ENCODE measurements around the gene L3MBTL2. TPM values are rescaled to one million over a fixed set of nuclear protein-coding genes. Genes with fewer than 3 reads are reported as not detected.

L3MBTL2 gene
- total RNA-seq, 2 donors from 2014 or later: 24.3 to 26.5 TPM

DNA sequence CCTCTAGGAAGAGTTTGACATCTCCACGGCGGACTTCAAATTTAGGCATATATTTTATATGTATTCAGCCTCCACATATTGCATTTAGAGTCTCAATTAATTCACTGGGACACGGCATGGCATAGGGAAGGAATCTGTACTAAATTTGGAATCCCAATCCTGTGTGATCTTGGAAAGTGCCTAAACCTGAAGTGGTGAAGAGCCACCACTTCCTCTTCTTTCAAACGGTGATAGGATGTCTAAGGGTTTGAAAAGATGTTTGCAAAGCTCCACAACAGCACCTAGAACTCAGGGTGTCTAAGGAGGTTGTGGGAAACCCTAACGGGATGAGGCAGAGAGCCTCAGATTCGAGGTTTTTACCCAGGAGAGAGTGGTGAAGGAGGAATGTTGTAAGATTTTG is 1.0 kb upstream of the L3MBTL2 start:
- Mint-ChIP-seq H3K9me3 (no peaks in the 10 kb centered on the region), H3K4me1 (peaks cover 6% of the 10 kb centered on the region), H3K27me3 (ENCODE audit: insufficient read depth) (peaks cover 34% of the 10 kb centered on the region), H3K36me3 (ENCODE audit: low read depth) (peaks cover 5% of the 10 kb centered on the region), H3K27ac (no peak overlapping the region), H3K4me3 (no peak overlapping the region)
- peaks cover 18% of the 10 kb centered on the region for H3K27me3 ChIP-seq (ENCODE audit: control insufficient read depth, insufficient read depth, low read length, poor library complexity, severe bottlenecking)
- H3K4me3 ChIP-seq (ENCODE audit: low read length): no peak overlapping the region
- 69 to 86% methylated on average over 1 to 4 of the region's 6 CpGs for WGBS, 2 experiments (ENCODE audit: insufficient coverage in 1 of 2, insufficient read length in 1 of 2)
- no peak overlapping the region for H3K9ac ChIP-seq (ENCODE audit: extremely low read depth, low read length, poor library complexity, severe bottlenecking)
- TF ChIP-seq, protein P1, sequence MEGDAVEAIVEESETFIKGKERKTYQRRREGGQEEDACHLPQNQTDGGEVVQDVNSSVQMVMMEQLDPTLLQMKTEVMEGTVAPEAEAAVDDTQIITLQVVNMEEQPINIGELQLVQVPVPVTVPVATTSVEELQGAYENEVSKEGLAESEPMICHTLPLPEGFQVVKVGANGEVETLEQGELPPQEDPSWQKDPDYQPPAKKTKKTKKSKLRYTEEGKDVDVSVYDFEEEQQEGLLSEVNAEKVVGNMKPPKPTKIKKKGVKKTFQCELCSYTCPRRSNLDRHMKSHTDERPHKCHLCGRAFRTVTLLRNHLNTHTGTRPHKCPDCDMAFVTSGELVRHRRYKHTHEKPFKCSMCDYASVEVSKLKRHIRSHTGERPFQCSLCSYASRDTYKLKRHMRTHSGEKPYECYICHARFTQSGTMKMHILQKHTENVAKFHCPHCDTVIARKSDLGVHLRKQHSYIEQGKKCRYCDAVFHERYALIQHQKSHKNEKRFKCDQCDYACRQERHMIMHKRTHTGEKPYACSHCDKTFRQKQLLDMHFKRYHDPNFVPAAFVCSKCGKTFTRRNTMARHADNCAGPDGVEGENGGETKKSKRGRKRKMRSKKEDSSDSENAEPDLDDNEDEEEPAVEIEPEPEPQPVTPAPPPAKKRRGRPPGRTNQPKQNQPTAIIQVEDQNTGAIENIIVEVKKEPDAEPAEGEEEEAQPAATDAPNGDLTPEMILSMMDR (conservative IDR thresholded peaks at IDR 0.05): no peak
- no peaks in the 10 kb centered on the region for H3K4me1 ChIP-seq (ENCODE audit: control insufficient read depth, insufficient read depth, low read length)
- H3K27ac ChIP-seq (ENCODE audit: low read depth, low read length): no peak overlapping the region
- no peaks in the 10 kb centered on the region for H3K9me3 ChIP-seq (ENCODE audit: control insufficient read depth, low read length)
- DNase-seq: no peak
- no peaks in the 10 kb centered on the region for H3K36me3 ChIP-seq (ENCODE audit: control insufficient read depth, insufficient read depth, low read length)

DNA sequence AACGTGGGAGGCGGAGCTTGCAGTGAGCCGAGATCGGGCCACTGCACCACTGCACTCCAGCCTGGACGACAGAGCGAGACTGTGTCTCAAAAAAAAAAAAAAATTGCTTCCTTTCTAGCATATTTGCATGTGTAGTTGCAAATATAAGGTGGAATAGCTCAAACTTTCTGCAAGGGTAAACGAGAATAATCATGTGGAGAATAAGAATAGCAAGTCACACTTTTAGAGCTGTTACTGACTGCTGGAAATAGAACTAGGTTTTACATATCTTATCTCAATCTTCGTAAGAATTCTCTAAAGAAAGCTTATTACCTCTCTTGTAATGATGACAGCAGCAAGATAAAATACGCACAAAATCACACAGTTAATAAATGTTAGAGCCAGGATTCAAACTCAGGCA is 1.6 kb downstream of the L3MBTL2 start:
- H3K4me3 Mint-ChIP-seq: no peak overlapping the region
- H3K9me3 Mint-ChIP-seq: no peaks in the 10 kb centered on the region
- DNase-seq: no peak
- WGBS, 2 experiments (ENCODE audit: insufficient coverage in 1 of 2, insufficient read length in 1 of 2): 91 to 100% methylated on average over 4 to 9 of the region's 9 CpGs
- Histone ChIP-seq H3K9me3 (ENCODE audit: control insufficient read depth, low read length) (no peaks in the 10 kb centered on the region), H3K4me1 (ENCODE audit: control insufficient read depth, insufficient read depth, low read length) (no peaks in the 10 kb centered on the region), H3K27me3 (ENCODE audit: control insufficient read depth, insufficient read depth, low read length, poor library complexity, severe bottlenecking) (peaks cover 9% of the 10 kb centered on the region), H3K4me3 (ENCODE audit: low read length) (no peak overlapping the region), H3K9ac (ENCODE audit: extremely low read depth, low read length, poor library complexity, severe bottlenecking) (no peak overlapping the region), H3K27ac (ENCODE audit: low read depth, low read length) (no peak overlapping the region), H3K36me3 (ENCODE audit: control insufficient read depth, insufficient read depth, low read length) (peaks cover 16% of the 10 kb centered on the region)
- H3K4me1 Mint-ChIP-seq: no peaks in the 10 kb centered on the region
- TF ChIP-seq, protein P1 (conservative IDR thresholded peaks at IDR 0.05): no peak
- peaks cover 18% of the 10 kb centered on the region for H3K36me3 Mint-ChIP-seq (ENCODE audit: low read depth)
- H3K27me3 Mint-ChIP-seq (ENCODE audit: insufficient read depth): peaks cover 19% of the 10 kb centered on the region
- H3K27ac Mint-ChIP-seq: no peak overlapping the region

DNA sequence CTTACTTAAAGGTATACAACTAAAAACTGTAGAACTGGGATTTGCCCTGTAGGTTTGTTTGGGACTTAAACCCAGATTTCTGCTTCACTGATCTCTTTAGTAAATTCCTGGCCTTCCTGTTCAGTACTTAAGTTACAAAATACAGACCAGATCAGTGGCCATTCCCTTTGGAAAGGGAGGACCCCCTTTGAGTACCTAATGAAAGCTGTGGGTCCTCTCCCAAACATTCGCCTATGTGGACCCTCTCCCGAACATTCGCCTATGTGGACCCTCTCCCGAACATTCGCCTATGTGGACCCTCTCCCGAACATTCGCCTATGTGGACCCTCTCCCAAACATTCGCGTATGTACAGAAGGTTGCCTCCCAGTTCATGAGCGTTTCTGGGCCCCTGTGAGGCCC is 10.3 kb downstream of the L3MBTL2 start:
- H3K9me3 ChIP-seq (ENCODE audit: control insufficient read depth, low read length): peaks cover 16% of the 10 kb centered on the region
- H3K9ac ChIP-seq (ENCODE audit: extremely low read depth, low read length, poor library complexity, severe bottlenecking): no peak overlapping the region
- H3K4me3 ChIP-seq (ENCODE audit: low read length): no peak overlapping the region
- Mint-ChIP-seq H3K4me1 (no peaks in the 10 kb centered on the region), H3K27me3 (ENCODE audit: insufficient read depth) (no peaks in the 10 kb centered on the region), H3K4me3 (no peak overlapping the region), H3K27ac (no peak overlapping the region), H3K9me3 (peaks cover 11% of the 10 kb centered on the region), H3K36me3 (ENCODE audit: low read depth) (peaks cover 72% of the 10 kb centered on the region)
- no peaks in the 10 kb centered on the region for H3K27me3 ChIP-seq (ENCODE audit: control insufficient read depth, insufficient read depth, low read length, poor library complexity, severe bottlenecking)
- H3K4me1 ChIP-seq (ENCODE audit: control insufficient read depth, insufficient read depth, low read length): no peaks in the 10 kb centered on the region
- TF ChIP-seq, protein P1 (conservative IDR thresholded peaks at IDR 0.05): no peak
- DNase-seq: no peak
- H3K36me3 ChIP-seq (ENCODE audit: control insufficient read depth, insufficient read depth, low read length): peaks cover 56% of the 10 kb centered on the region
- WGBS, 2 experiments (ENCODE audit: insufficient coverage in 1 of 2, insufficient read length in 1 of 2): 95 to 97% methylated on average over 4 to 10 of the region's 10 CpGs
- no peak overlapping the region for H3K27ac ChIP-seq (ENCODE audit: low read depth, low read length)

Data from endodermal cell (in vitro differentiated cells).